SHP77 (cell line): ENCODE results near the gene HS6ST3.
"Not testable (repeated sequence)": the region's sequence is repeated elsewhere in the genome, so short reads cannot be mapped to it uniquely, and the experiment has no call there.

Source experiments
- DNase-seq, 2 experiments: peaks; one replicate each; lab custom pipeline; 2025; lab: John Stamatoyannopoulos, UW

The HS6ST3 gene

GRCh38 chr13:96089749-96090239 lies at the start of gene HS6ST3:
Gene HS6ST3 (plus strand): TSS chr13:96090107.
- peak; percentile 25 to 36 for DNase-seq

GRCh38 chr13:96041326-96042110 lies 48.4 kb upstream of the HS6ST3 start:
- DNase-seq: no peak

- DNase-seq: no peak
These were observed 45.7 kb upstream of the HS6ST3 start for GRCh38 chr13:96044238-96044637.

- DNase-seq: not testable (repeated sequence)
These were observed 43.3 kb upstream of the HS6ST3 start for GRCh38 chr13:96046449-96047126.

GRCh38 chr13:96050955-96051354 lies 39.0 kb upstream of the HS6ST3 start:
- DNase-seq: not testable (repeated sequence)

- DNase-seq: not testable (repeated sequence)
These were observed 38.4 kb upstream of the HS6ST3 start for GRCh38 chr13:96051491-96051890.

- DNase-seq: not testable (repeated sequence)
These were observed 38.0 kb upstream of the HS6ST3 start for GRCh38 chr13:96051946-96052345.

GRCh38 chr13:96052656-96053002 lies 37.3 kb upstream of the HS6ST3 start:
- peak; percentile 32 to 67 for DNase-seq

GRCh38 chr13:96053003-96053703 lies 36.8 kb upstream of the HS6ST3 start, which contains the start of gene UGGT2:
Gene UGGT2 (minus strand): TSS chr13:96053401. CDS start chr13:96053312, 89 bp downstream.
- peak; percentile 96 to 97 for DNase-seq

- no peak for DNase-seq
These were observed 24.1 kb upstream of the HS6ST3 start for GRCh38 chr13:96065849-96066248.

GRCh38 chr13:96068729-96069128 lies 21.2 kb upstream of the HS6ST3 start:
- DNase-seq: no peak

GRCh38 chr13:96071504-96071903 lies 18.4 kb upstream of the HS6ST3 start:
- no peak for DNase-seq

- DNase-seq: no peak
These were observed 17.5 kb upstream of the HS6ST3 start for GRCh38 chr13:96072392-96072791.

- peak in 1 of 2 experiments; percentile 21 for DNase-seq
These were observed 13.9 kb upstream of the HS6ST3 start for GRCh38 chr13:96075953-96076543.

GRCh38 chr13:96080676-96081075 lies 9.2 kb upstream of the HS6ST3 start:
- no peak for DNase-seq

GRCh38 chr13:96081888-96082287 lies 8.0 kb upstream of the HS6ST3 start:
- DNase-seq: no peak

GRCh38 chr13:96082640-96083039 lies 7.3 kb upstream of the HS6ST3 start:
- no peak for DNase-seq

- no peak for DNase-seq
These were observed 3.2 kb upstream of the HS6ST3 start for GRCh38 chr13:96086736-96087135.

- no peak for DNase-seq
These were observed 768 bp upstream of the HS6ST3 start for GRCh38 chr13:96089139-96089538.

- DNase-seq: no peak
These were observed 564 bp downstream of the HS6ST3 start for GRCh38 chr13:96090240-96091101.
